Vein endothelial cell (primary cell): ENCODE results near the gene TP73. TPM values are rescaled to one million over a fixed set of nuclear protein-coding genes. Genes with fewer than 3 reads are reported as not detected.

Source experiments
- small RNA-seq: library from RNA; depleted of rRNA; stranded (forward); fragments of <200 nt; gene quantifications from one replicate; pipeline ENCODE3, GENCODE V24; 2012
- total RNA-seq: library from RNA; depleted of rRNA; stranded (reverse); fragments of >200 nt; gene quantifications from 2 replicates; pipeline ENCODE4 v1.2.3, GENCODE V29; 2012

The TP73 gene
- total RNA-seq = 0.10 TPM in 1 of 2 replicates, not detected in the other

DNA sequence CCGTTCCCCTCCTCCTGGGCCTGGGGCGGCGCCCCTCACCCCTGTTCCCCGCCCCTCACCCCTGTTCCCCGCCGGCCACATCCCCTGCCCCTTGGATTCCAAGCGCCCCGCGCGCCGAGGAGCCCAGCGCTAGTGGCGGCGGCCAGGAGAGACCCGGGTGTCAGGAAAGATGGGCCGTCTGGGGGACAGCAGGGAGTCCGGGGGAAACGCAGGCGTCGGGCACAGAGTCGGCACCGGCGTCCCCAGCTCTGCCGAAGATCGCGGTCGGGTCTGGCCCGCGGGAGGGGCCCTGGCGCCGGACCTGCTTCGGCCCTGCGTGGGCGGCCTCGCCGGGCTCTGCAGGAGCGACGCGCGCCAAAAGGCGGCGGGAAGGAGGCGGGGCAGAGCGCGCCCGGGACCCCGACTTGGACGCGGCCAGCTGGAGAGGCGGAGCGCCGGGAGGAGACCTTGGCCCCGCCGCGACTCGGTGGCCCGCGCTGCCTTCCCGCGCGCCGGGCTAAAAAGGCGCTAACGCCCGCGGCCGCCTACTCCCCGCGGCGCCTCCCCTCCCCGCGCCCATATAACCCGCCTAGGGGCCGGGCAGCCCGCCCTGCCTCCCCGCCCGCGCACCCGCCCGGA lies at the start of gene TP73:
TP73 (plus strand) TSS at position 587 of the 618 bp plus-strand sequence. CDS start 29,850 bp downstream, outside the sequence.

DNA sequence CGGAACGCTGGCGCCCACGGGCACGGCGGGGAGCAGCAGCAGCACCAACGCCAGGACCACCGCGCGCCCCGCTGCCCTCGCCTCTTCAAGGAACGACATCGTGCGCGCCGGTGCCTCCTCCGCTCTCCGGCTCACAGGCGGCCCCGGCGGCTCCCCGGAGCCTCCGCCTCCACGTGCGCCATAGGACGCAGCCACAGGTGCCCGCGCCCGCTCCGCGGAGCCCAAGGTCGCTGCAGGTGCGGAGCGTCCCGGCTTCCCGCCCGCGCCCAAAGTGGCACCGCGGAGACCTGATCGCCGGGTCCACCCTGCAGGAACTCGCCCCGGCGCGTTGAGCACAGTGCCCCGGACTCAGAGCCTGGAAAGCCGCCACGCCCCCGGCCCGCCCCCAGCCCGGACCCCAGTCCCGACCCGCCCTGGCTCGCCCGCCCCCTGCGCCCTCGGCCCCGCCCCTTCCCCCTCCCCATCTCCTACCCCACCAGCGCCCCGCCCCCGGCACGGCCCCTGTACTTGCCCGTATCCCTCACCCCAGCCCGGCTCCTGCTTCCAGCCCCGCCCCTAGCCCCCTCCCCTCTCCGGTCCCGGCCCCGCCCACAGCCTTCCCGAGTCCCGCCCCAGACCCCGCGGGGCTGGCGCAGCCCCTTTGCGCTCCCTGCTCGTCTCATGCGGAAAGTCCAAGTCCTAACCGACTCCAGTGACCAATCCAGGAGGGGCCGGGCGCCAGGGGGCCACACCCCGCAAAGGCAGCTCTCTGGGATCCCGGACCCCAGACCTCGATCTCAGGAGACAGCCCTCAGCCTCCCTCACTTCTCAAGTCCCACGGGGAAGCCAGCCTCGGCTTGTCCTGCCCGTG lies 40.9 kb upstream of the TP73 start, which contains the start of gene MEGF6:
MEGF6 (minus strand) TSS at position 339 of the 850 bp plus-strand sequence; CDS start at position 99, 240 bp downstream.

DNA sequence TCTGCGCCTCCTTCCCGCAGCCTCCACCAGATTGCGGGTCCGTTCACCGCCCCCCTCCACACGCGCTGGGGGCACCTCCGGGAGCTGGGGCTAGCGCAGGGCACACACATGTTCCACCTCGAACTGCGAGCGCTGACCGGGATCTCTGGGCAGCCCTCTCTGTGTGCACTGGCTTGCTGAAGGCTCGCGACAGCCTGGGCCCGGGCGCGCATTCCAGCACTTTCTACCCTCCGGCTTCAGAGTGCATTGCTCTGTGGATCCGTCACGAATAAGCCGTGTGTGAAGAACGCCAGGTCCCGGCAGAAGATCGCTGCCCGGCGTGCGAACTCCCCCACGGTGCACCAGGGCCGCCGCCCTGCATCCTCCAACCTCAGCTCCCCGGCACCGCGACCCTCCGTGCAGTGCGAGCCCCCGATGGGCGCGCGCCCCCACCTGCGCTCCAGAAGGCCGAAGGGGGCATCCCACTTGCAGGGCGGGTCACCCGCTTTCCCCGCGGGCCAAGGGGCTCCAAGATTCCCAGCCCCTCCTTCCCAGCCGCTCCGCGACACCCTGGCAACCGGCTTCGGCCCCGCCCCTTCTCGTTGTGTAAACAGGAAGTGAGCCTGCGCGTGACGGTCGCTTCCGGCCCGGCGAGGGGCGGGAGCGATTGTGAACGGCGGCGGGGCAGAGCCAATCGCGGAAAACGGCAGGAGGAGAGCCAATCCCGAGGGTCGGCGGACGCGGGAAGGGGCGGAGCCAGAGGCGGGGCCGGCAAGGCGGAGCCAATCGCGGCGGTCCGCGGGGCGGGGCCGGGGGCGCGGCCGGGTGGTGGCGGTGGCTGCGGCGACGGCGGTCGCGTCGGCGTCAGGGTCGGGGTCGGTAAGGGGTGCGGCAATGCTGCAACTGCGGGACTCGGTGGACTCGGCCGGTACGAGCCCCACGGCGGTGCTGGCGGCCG lies 27.8 kb upstream of the TP73 start, which contains the start of gene TPRG1L:
TPRG1L (plus strand) TSS at position 816 of the 937 bp plus-strand sequence; CDS start at position 874, 58 bp downstream.

DNA sequence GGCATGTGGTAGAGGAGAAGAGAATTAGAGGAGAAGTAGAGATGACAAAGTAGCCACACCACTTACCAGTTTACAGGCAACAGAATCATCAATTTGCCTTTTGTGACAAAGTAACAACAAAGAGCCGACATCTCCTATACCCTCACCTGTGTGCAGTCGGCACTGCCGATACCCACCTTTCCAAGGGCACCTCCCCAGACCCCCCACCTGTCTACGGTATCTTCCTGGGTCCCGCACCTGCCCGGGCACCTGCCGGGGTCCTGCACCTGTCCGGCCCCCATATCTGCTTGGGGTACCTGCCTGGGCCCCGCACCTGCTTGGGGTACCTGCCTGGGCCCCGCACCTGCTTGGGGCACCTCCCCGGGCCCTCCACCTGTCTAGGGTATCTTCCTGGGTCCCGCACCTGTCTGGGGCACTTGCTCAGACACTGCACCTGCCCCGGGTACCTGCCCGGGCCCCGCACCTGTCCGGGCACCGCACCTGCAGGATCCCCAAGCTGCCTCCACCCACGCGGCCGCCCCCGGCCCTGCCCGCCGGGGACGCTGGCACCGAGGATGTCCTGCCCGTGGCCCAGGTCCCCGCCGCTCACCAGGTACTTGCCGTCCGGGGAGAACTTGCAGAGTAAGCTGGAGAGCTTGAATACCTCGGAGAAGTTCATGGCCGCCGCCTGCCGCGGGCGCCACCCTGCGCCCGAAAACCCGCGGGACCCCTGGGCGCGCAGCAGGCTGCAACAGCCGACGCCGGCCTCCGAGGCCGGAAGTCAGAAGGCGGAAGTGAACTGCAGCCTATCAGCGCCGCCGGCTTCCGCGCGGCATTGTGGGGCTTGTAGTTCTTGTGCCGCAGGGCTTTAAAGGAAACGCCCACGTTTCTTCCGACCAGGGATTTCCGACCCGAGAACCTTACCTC lies 2.7 kb upstream of the TP73 start, which contains the start of gene WRAP73:
WRAP73 (minus strand) TSS at position 762 of the 906 bp plus-strand sequence; CDS start at position 658, 104 bp downstream.

DNA sequence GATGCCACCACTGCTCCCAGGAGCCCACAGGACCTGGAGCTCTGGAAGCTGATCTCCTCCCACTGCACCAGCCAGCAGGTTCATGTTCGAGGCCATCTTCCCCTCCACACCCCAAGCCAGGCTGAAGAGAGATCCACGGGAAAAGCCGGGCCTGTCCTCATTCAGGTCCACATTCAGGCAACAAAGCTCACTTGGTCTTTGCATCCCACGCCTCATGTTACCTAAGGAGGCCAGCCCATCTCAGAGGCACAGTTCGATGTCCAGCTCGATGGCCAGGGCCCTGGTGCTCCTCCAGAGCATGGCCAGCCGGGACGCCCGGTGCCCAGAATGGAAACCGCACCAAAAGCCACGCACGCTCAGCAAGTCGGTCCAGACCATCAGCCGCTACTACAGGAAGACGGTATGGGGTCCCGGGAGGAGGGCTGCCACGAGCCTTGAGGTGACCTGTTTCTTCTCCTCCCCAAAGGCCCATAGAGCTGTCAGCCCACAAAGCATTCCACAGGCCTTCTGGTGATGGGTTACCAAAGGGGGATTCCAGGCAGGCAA lies 100.2 kb downstream of the TP73 start, which contains the start of gene CCDC27:
CCDC27 (plus strand) TSS at position 51 of the 546 bp plus-strand sequence; CDS start at position 83, 32 bp downstream.

DNA sequence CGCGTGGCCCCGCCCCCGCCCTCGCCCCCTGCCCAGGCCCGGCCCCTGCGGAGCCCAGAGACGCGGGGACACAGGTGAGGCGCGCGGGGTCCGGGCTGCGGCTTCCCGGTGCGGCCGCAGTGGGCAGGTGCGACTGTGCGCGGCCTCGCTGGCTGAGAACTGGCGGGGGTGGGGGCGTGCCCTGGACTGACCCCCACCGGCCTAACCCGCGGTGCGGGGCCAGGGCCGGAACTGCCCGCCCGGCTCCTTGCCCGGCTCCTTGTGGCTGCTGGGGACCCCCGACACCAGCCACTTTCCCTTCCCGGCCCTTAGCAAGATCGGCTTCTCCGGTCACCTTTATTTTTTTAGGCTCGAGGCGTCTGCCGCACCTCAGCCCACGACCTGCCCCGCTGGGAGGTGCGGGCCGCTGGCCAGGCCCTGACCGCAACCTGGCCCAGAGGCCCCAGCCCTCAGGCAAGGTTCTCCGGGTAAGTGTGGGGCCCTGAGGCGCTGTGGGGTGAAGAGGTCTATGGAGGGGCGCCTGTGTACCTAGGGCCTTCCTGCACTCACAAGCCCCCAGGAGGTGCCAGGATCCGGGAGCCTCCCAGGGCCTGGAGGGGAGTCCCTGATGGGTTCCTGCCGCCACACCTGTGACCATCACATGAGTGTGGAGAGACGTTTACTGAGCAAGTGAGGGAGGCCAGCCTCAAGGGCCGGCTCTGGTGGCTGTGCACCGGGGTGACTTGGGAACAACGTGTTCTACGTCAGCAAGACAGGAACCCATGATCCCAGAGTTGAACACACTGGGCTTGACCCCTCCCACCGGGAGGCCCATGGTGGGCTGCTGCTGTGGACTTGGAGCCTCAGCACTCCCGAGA lies 120.6 kb downstream of the TP73 start, which contains the start of gene SMIM1:
SMIM1 (plus strand) TSS at position 35 of the 857 bp plus-strand sequence. CDS start 2,625 bp downstream, outside the sequence.

Small RNAs within 50 kb of the gene (small RNA-seq; reads per million reads assigned to genes)
- not detected for gene RF02197
- gene RN7SL574P = not detected

Other genes with a start within 250 kb of the TP73 start
- 1.1 and 1.3 TPM in 2 replicates for gene ARHGEF16, start 197.9 kb upstream of the TP73 start, total RNA-seq
- 40.7 and 92.4 TPM in 2 replicates for gene MEGF6, start 41.0 kb upstream of the TP73 start, total RNA-seq
- gene TPRG1L, start 27.5 kb upstream of the TP73 start, total RNA-seq = 40.0 and 44.7 TPM in 2 replicates
- gene WRAP73, start 2.4 kb upstream of the TP73 start, total RNA-seq = 14.2 and 14.7 TPM in 2 replicates
- gene CCDC27, start 99.9 kb downstream of the TP73 start, total RNA-seq = not detected in 2 replicates
- 2.3 TPM in 1 of 2 replicates, not detected in the other for gene SMIM1, start 120.2 kb downstream of the TP73 start, total RNA-seq
- 31.5 and 32.3 TPM in 2 replicates for gene LRRC47, start 144.0 kb downstream of the TP73 start, total RNA-seq
- gene CEP104, start 204.7 kb downstream of the TP73 start, total RNA-seq = 19.6 and 22.2 TPM in 2 replicates
- gene DFFB, start 205.0 kb downstream of the TP73 start, total RNA-seq = 8.5 and 14.2 TPM in 2 replicates
- 26.5 and 31.9 TPM in 2 replicates for gene C1orf174, start 247.8 kb downstream of the TP73 start, total RNA-seq